Astrocyte (in vitro differentiated cells and primary cell): Measurements from ENCODE around the gene TMEM176B.

Experiments used
- CTCF ChIP-seq: IDR thresholded peaks from 2 replicates; pipeline ENCODE4 v1.5.1; 2011; ENCODE audit warnings: low read depth, mild to moderate bottlenecking, inconsistent platforms, low read length, moderate library complexity; ENCODE audit not compliant: insufficient read depth
- EZH2 ChIP-seq: IDR thresholded peaks from 2 replicates; pipeline ENCODE4 v1.6.1; 2012; ENCODE audit warnings: mild to moderate bottlenecking, low read length, inconsistent platforms; ENCODE audit not compliant: insufficient read depth

DNA sequence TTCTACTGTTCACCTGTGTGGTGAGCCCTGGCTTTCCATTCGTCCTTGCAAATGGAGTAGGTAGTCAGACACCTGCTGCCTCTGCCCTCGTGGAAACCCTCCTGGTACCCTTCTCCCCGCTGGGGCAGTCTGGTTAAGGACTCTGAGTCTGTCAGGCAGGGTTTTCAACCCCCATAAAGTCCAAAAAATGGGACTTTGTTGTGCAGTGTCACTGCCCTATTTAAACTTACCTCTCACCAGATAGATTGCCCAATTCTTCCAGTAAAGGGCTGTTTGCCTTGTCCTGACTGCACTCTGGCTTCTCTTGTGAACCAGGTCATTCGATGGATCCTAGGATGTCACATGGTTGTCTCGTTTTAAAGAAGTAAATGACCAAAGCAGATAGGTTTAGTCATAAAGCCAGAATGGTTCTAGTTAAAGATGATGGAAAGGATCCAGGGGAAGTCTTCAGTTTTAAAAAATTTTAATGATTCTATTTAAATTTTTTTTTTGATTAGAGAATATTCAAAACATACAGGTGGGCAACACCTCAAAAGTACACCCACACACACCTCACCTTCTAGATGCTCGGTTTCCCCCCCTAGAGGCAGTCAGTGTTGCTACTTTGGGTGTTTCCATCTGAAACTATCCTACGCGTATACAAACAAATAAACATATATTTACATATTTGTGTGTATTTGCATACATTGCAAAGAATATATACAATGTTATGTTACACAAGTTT lies 22.0 kb downstream of the TMEM176B start:
- TF ChIP-seq CTCF (no peak), EZH2 (no peak)
